NCI-H146 treated with DMSO at 0.1 percent for 48 hours (cell line): Measurements from ENCODE around the gene WWOX.

Experiments
- DNase-seq: peaks from one replicate; lab custom pipeline; 2025; ENCODE audit not compliant: unreplicated experiment; lab: John Stamatoyannopoulos, UW

The WWOX gene

DNA sequence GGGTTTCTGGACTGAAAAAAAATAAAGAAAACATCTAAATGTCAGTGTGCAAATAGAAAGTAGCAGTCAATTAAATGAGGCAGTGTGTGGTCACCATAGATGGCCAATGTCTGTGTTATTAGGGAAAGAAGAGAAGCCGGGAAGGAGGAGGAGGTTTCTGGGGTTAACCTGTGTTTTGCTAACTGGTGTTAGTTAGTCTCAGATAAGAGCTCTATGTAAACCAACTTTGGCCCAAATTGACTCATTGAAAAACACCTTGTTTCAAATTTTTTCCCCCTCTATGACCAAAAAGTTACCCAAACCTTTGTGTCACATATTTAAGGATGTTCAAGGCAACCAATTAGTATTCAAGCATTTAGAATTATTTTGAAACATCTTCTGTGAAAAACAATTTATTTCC, 970.2 kb downstream of the WWOX start:
- no peak for DNase-seq

DNA sequence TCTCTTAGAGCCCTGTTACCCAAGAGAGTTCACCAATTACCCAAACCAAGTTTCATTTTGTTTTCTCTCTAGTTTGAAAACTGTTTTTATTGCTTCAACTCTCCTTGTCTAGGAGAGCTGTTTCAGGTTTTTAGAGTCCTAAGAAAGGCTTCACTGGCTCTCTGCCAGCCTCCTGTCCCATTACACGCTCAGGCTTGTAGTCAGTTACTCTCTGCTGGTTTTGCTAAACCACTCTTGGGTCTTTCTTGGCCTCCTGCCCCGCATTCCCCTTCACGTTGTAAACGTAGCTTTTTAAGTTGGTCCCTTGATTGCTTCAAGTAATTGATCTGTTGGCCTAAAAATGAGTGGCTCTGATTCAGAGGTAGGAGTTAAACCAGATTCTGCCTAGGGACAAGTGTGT, 972.0 kb downstream of the WWOX start:
- no peak for DNase-seq

GRCh38 chr16:79072517-79072916, 973.1 kb downstream of the WWOX start:
- no peak for DNase-seq

- no peak for DNase-seq
Measured at GRCh38 chr16:79073566-79073965, 974.1 kb downstream of the WWOX start.

- no peak for DNase-seq
Measured at GRCh38 chr16:79074541-79074940, 975.1 kb downstream of the WWOX start.

GRCh38 chr16:79074951-79075350, 975.5 kb downstream of the WWOX start:
- DNase-seq: no peak

DNA sequence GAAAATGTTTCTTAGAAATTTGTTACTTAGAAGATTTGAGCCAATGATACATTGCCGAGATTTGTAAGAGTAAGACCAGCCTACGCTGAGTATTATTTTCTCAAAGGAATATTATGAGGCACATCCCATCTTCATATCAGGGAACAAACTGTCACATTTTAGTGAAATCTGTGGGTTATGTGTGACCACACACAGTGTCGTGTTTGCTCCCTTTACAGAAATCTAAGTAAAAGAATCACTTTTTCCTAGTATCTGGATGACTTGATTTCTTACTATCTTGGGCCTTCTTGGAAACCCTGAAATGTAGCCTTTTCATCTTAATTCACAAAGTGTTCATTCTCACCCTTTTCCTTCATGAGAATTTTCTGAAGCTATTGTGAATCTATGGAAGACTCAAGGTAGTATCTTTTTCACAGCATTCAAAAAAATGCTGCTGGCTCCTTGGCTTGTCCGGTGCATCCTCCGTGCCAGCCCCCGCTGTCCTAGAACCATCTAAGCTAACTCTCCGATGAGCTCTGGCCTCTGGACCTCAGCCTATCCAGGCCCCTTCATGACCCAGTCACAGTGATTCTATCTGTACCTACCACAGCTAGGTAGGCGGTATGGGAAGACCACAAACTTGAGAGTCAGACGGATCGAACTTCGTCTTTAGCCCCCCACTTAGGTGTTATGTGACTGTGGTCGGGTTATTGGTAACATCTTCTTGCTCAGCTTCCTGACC, 976.8 kb downstream of the WWOX start:
- DNase-seq: no peak

GRCh38 chr16:79077346-79077745, 977.9 kb downstream of the WWOX start:
- DNase-seq: no peak

- DNase-seq: no peak
Measured at GRCh38 chr16:79079656-79080420, 980.4 kb downstream of the WWOX start.

DNA sequence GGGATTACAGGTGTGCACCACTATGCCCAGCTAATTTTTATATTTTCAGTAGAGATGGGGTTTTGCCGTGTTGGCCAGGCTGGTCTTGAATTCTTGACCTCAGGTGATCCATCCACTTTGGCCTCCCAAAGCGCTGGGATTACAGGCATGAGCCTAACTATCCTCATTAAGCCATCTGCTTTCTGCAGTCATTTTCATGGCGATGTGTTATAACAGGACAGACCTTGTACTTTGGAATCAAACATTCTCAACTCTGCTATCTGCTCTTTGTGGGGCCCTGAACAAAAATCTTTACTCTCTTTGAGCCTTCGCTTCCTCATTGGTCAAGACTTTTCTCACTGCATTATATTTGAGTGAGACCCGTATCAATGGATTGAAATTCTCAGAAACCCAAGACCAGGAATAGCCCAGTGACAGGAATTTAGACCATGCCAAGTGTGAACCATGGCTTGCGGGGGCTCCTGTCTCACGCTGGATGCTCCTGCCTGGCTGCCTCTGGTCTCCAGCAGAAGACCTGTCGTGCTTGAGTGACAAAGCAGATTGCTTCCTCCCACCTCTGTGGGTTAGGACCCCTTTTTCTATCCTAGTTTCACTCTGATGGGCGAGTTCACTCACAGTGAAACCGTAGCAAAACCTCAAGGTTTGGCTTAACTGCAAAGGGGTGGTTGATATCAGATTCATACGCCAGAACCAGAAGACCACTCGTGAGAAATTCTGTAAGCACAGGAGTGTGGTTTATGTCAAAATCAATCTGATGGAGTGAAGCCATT, 982.0 kb downstream of the WWOX start:
- no peak for DNase-seq

- DNase-seq: no peak
Measured at GRCh38 chr16:79082970-79083369, 983.5 kb downstream of the WWOX start.

DNA sequence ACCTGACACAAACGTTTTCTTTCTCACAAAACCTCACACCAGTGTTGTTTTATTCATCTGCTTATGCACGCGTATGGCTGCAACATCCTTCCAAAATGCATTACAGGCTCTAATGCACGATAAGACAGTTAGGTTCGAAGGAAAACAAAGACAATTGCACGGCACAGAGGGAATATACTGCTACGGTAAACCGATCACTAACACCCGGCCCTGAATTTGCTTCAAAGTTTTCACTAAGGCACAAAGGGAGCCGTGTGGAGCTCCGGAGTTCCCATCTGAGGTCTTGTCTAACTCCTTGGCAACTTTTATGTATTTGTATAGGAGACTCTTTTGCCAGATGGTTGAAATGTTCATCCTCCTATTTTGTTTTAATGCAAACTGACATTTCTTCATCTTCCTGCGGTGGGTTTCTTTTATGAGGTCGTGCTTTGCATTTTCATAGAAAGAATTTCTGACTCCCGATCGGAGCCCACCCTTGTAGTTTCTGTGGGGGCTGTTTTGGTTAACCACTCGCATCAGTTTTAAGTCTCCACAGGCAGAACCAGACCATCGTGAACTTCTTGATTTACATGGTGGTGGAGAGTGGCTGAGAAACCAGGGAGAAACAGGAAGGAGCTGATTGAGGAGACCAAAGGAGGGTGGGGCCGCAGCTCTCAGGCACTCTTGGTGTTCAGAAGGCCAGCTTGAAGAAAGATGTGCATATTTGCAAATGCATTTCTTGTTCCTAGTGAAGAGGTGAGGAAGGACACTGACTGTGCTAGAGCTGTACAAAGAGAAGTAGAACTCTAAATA, 984.2 kb downstream of the WWOX start:
- DNase-seq: no peak

DNA sequence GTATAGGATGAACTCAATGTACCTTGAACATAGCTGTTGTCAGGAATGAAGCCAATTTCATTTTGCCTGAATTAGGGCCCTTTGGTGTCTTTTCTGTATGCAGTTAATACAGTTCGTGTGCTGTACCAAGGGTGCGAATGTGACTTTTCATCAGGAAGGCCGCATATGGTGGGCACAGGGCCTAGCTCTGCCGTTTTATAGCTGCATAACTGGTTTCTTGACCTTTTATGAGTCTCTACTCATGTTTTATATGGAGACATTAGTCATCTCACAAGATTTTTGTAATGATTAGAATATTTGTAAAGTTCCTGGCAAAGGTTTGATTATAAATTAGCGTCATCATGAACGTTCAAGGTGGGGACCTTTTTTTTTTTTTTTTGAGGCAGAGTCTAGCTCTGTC, 989.5 kb downstream of the WWOX start:
- no peak for DNase-seq

- no peak for DNase-seq
Measured at GRCh38 chr16:79089735-79090284, 990.4 kb downstream of the WWOX start.

DNA sequence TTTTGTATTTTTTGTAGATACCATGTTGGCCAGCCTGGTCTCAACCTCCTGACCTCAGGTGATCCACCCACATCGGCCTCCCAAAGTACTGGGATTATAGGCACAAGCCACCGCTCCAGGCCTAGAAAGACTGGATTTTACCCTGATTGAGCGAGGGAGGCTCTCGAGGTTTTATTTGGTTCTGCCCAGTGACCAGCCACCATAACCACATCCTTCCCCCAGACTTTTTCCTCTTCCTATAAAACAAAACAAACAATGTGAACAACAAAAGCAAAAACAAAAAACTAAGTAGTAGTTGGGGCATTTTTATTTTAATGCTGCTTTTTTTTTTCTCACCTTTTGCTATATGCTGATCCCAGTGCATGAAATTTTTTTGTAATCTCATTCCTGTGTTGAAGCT, 991.5 kb downstream of the WWOX start:
- no peak for DNase-seq

GRCh38 chr16:79092846-79093245, 993.4 kb downstream of the WWOX start:
- no peak for DNase-seq

GRCh38 chr16:79093554-79093967, 994.1 kb downstream of the WWOX start:
- no peak for DNase-seq

DNA sequence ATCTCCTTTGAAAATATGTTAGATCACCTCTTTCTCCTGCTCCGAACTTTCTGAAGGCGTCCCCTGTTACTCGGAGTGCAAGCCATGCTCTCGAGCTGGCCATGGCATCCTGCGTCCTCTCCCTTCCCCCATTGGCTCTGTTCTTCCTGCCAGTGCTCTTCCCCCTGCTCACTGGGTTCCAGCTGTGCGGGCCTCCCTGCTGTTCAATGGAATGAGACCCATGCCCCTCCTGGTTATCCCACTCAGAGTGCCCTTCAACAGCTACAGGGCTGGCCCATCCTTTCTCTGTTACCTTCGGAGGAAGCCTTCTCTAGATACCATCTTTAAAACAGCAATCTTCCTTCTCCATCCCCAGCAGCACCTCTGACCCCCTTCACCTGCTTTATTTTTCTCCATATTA, 996.8 kb downstream of the WWOX start:
- DNase-seq: no peak

- DNase-seq: no peak
Measured at GRCh38 chr16:79097166-79097565, 997.7 kb downstream of the WWOX start.

GRCh38 chr16:79097771-79098170, 998.3 kb downstream of the WWOX start:
- DNase-seq: no peak

- no peak for DNase-seq
Measured at GRCh38 chr16:79098907-79099306, 999.5 kb downstream of the WWOX start.
